ENCODE measurements around the gene GPA33.

Gene GPA33

DNA sequence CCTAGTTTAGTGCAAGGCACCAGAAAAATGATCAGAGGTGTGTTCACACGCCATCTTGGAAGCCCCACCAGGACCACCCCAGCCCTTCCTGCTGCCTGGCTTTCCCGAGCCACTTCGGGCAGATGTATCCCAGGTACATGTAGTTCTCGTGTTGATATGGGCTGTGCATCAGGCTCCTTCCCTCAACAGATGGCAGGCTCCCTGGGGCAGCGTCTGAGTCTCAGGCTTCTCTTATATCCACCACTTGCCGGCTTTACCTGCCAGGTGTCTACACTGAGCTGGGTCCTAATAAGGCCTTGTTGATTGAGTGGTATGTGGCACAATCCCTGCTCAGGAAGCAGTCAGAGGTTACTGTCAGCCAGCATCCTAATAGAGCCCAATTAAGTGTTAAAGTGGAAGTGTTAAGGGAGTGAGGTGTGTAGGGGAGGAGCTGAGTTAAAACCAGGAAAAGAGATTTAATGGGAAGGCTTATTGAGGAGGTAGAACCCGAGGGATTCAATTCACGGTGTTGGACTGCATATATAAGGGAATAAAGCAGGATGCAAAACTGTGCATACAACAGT is 8.5 kb downstream of the GPA33 start:
- H3K27me3 ChIP-seq (replicated peaks; ENCODE audit: control insufficient read depth, insufficient read depth, low read length) = no peaks in the 10 kb centered on the region
- no peak for DNase-seq (ENCODE audit: extremely low read depth, insufficient read length)
- no peaks in the 10 kb centered on the region for H3K36me3 ChIP-seq (ENCODE audit: control insufficient read depth, insufficient read depth, low read length)
- H3K4me3 ChIP-seq (replicated peaks; ENCODE audit: low read depth, low read length) = no peak overlapping the region
- TF ChIP-seq, protein P1, sequence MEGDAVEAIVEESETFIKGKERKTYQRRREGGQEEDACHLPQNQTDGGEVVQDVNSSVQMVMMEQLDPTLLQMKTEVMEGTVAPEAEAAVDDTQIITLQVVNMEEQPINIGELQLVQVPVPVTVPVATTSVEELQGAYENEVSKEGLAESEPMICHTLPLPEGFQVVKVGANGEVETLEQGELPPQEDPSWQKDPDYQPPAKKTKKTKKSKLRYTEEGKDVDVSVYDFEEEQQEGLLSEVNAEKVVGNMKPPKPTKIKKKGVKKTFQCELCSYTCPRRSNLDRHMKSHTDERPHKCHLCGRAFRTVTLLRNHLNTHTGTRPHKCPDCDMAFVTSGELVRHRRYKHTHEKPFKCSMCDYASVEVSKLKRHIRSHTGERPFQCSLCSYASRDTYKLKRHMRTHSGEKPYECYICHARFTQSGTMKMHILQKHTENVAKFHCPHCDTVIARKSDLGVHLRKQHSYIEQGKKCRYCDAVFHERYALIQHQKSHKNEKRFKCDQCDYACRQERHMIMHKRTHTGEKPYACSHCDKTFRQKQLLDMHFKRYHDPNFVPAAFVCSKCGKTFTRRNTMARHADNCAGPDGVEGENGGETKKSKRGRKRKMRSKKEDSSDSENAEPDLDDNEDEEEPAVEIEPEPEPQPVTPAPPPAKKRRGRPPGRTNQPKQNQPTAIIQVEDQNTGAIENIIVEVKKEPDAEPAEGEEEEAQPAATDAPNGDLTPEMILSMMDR (IDR thresholded peaks at IDR 0.05; ENCODE audit: insufficient read depth, low read length, poor library complexity, severe bottlenecking) = no peak

DNA sequence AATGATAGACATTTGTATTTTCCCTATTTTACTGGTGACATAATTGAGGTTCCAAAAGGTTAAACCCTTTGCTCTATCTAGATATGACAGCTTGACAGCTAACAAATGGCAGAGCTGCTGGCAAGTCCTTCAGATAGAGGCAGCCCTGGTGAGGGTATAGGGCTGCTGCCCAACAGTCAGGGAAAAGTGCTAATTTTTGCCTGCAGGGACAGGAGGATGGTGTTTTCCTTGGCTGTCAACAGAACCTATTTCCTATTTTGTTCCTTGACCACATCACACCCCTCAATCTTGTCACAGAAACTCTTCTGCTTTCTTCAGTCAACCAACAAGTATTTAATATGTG is 12.3 kb downstream of the GPA33 start:
- DNase-seq (ENCODE audit: extremely low read depth, insufficient read length) = no peak
- TF ChIP-seq, protein P1 (IDR thresholded peaks at IDR 0.05; ENCODE audit: insufficient read depth, low read length, poor library complexity, severe bottlenecking) = no peak
- Histone ChIP-seq H3K4me3 (replicated peaks; ENCODE audit: low read depth, low read length) (no peak overlapping the region), H3K36me3 (ENCODE audit: control insufficient read depth, insufficient read depth, low read length) (no peaks in the 10 kb centered on the region), H3K27me3 (replicated peaks; ENCODE audit: control insufficient read depth, insufficient read depth, low read length) (no peaks in the 10 kb centered on the region)

DNA sequence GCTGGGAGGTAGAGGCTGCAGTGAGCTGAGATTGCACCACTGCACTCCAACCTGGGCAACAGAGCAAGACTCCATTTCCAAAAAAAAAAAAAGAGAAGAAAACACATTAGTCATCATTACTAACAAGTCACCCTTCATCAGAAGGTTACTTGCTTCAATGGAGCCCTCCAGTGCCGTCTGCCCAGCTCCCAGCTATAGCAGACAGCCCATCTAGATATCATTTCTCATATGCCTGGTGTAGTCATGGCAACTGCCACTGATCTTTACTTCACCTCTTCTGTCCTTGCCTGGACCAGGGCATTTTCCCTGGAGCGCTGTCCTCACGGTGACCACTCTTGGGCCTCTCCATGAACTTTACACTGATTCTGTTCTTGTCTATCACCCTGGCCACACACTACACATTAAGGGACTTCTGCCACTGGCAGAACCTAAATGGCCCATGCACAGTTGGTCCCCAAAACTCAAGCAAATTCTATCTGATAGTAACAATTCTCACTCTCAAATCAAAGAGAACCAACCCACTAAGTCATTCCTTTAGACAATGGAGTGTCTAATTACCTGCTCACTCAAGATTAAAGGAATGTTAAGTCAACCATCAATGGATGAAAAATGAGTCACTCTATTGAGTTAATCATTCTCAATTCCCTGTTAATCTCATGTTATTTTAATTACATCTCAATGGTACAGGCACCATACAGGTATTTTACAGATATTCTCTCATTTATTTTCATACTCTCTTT is 12.9 kb downstream of the GPA33 start:
- Histone ChIP-seq H3K27me3 (replicated peaks; ENCODE audit: control insufficient read depth, insufficient read depth, low read length) (no peaks in the 10 kb centered on the region), H3K4me3 (replicated peaks; ENCODE audit: low read depth, low read length) (no peak overlapping the region), H3K36me3 (ENCODE audit: control insufficient read depth, insufficient read depth, low read length) (no peaks in the 10 kb centered on the region)
- TF ChIP-seq, protein P1 (IDR thresholded peaks at IDR 0.05; ENCODE audit: insufficient read depth, low read length, poor library complexity, severe bottlenecking) = no peak
- DNase-seq (ENCODE audit: extremely low read depth, insufficient read length) = no peak

DNA sequence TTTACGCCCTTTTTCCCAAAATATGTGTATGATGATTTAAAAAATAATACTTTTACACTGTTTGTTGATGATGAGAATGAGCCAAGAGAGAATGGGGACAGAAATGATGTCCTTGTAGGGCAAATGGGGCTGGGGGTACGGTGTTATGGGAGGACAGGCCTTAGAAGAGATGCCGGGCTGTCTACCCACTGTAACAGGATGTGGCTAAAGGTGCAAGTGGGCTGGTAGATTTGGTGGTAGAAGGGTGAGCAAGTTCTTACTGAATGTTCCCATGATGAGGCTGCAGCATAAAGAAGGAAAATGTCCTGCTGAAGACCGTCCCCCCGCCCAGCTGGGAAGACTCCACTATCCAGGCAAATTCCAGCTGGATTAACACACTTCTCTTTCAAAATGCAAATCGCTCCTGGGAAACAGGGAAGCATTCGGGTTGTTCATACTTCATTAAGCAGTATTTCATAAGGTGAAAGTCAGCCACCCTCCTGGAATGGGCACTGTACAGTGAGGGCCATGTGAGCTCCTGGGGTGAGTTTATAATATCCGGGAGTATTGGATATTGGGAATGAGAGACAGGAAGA is 14.0 kb downstream of the GPA33 start:
- Histone ChIP-seq H3K4me3 (replicated peaks; ENCODE audit: low read depth, low read length) (no peak overlapping the region), H3K36me3 (ENCODE audit: control insufficient read depth, insufficient read depth, low read length) (no peaks in the 10 kb centered on the region), H3K27me3 (replicated peaks; ENCODE audit: control insufficient read depth, insufficient read depth, low read length) (no peaks in the 10 kb centered on the region)
- no peak for DNase-seq (ENCODE audit: extremely low read depth, insufficient read length)
- TF ChIP-seq, protein P1 (IDR thresholded peaks at IDR 0.05; ENCODE audit: insufficient read depth, low read length, poor library complexity, severe bottlenecking) = no peak

DNA sequence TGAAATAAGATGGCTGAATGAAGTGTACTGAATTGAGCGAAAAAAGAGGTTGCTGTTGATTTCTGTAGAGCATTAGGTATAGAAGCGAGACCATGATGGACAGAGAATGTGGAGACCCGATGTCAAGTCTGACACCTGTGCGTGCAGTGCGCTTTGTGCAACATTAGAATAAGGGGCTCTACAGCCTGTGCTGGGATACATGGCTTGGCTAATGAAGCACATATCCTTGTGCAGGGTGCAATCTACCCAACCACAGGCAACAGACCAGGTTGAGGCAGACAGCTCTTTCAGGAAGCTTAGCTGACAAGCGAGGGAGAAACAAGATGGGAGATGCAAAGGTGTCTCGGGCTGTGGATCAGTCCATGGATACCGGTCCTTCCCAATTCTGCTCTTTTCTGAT is 18.9 kb downstream of the GPA33 start:
- no peaks in the 10 kb centered on the region for H3K27me3 ChIP-seq (replicated peaks; ENCODE audit: control insufficient read depth, insufficient read depth, low read length)
- H3K4me3 ChIP-seq (replicated peaks; ENCODE audit: low read depth, low read length) = no peak overlapping the region
- TF ChIP-seq, protein P1 (IDR thresholded peaks at IDR 0.05; ENCODE audit: insufficient read depth, low read length, poor library complexity, severe bottlenecking) = no peak
- H3K36me3 ChIP-seq (ENCODE audit: control insufficient read depth, insufficient read depth, low read length) = no peaks in the 10 kb centered on the region
- DNase-seq (ENCODE audit: extremely low read depth, insufficient read length) = no peak
